GM12878 (cell line): ENCODE results near the gene SPIB. TPM values are rescaled to one million over a fixed set of nuclear protein-coding genes. Genes with fewer than 3 reads are reported as not detected.

Experiments
- ATAC-seq: fragments of 200-7000 bp; cut with Tn5 transposase; 3 replicates; pipeline ENCODE4 v1.9.1; 2020; ENCODE audit warnings: mild to moderate bottlenecking, moderate library complexity
- BruUV-seq: library from RNA; stranded (reverse); fragments of 400-500 nt; replicated peaks from 2 replicates; lab custom pipeline; 2021; lab: Mats Ljungman, UMichigan
- CTCF ChIA-PET: fragments of 300-600 bp; sonication (Branson Sonifier 250); formaldehyde crosslinking; extraction: SDS; loops from one replicate; lab custom pipeline; 2021; ENCODE audit warnings: inconsistent platforms; lab: Yijun Ruan, JAX
- POLR2A ChIA-PET: fragments of 350-600 bp; formaldehyde crosslinking; extraction: SDS; loops from one replicate; lab custom pipeline; 2021; ENCODE audit warnings: inconsistent platforms; lab: Charles Lee
- RAD21 ChIA-PET: fragments of 300-600 bp; sonication (Branson Sonifier 250); formaldehyde crosslinking; loops from one replicate; lab custom pipeline; 2023; ENCODE audit warnings: antibody characterized with exemption; ENCODE audit not compliant: unreplicated experiment; lab: Charles Lee
- SMC1A ChIA-PET: fragments of 300-600 bp; sonication (Branson Sonifier 250); formaldehyde crosslinking; loops from one replicate; lab custom pipeline; 2023; ENCODE audit not compliant: unreplicated experiment, uncharacterized antibody; lab: Charles Lee
- DNase-seq: peaks from one replicate; pipeline ENCODE4 v3.0.0-alpha.2; 2011; ENCODE audit warnings: low read depth, low spot score
- FAIRE-seq: peaks from 3 replicates; lab custom pipeline; 2011; peaks lifted over from hg19 to GRCh38; lab: Jason Lieb, UNC
- H2AFZ ChIP-seq: 2 replicates; pipeline ENCODE4 v1.6.0; 2011; ENCODE audit warnings: low read depth, low read length, control low read depth; ENCODE audit not compliant: control insufficient read depth
- H3K27ac ChIP-seq: 2 replicates; pipeline ENCODE4 v1.5.1; 2011; ENCODE audit warnings: control low read depth; ENCODE audit not compliant: control insufficient read depth, insufficient read depth
- H3K27me3 ChIP-seq, 2 experiments: replicated peaks in 1 of 2; 2 replicates each; pipeline versions ENCODE4 v1.6.0 to v1.6.1; 2011; ENCODE audit warnings: low read length in 1 of 2; ENCODE audit not compliant: control insufficient read depth in 2 of 2, insufficient read depth in 2 of 2
- H3K36me3 ChIP-seq, 2 experiments: 2 replicates each; pipeline ENCODE4 v1.5.1; 2011; ENCODE audit warnings: low read length in 1 of 2; ENCODE audit not compliant: control insufficient read depth in 2 of 2, insufficient read depth in 2 of 2
- H3K4me1 ChIP-seq: 2 replicates; pipeline ENCODE4 v1.6.1; 2011; ENCODE audit warnings: mild to moderate bottlenecking, low read length, moderate library complexity, mixed read lengths; ENCODE audit not compliant: control insufficient read depth, insufficient read depth
- H3K4me2 ChIP-seq: 2 replicates; pipeline ENCODE4 v1.6.0; 2011; ENCODE audit warnings: control low read depth; ENCODE audit not compliant: control insufficient read depth, insufficient read depth
- H3K4me3 ChIP-seq: fragments of 200-600 bp; sonication (generic); 2 replicates; pipeline ENCODE4 v1.5.1; 2016
- H3K79me2 ChIP-seq: 2 replicates; pipeline ENCODE4 v1.6.0; 2011; ENCODE audit warnings: low read length; ENCODE audit not compliant: control insufficient read depth, insufficient read depth
- H3K9ac ChIP-seq: 2 replicates; pipeline ENCODE4 v1.8.0; 2011; ENCODE audit warnings: low read length, control low read depth, mixed read lengths; ENCODE audit not compliant: control insufficient read depth, insufficient read depth
- H3K9me3 ChIP-seq: replicated peaks from 3 replicates; pipeline ENCODE4 v1.5.1; 2011; ENCODE audit warnings: mild to moderate bottlenecking, low read length; ENCODE audit not compliant: control insufficient read depth, insufficient read depth
- H4K20me1 ChIP-seq: 2 replicates; pipeline ENCODE4 v1.6.0; 2011; ENCODE audit not compliant: control insufficient read depth, insufficient read depth
- CHD1 ChIP-seq: IDR thresholded peaks from 2 replicates; pipeline ENCODE4 v1.6.1; 2012; ENCODE audit warnings: low read depth, low read length, improper control_type of control experiment
- MTA3 ChIP-seq: IDR thresholded peaks from 2 replicates; pipeline ENCODE4 v1.6.1; 2012; ENCODE audit warnings: low read length, inconsistent platforms, borderline replicate concordance
- RELA ChIP-seq: fragments of 450-650 bp; IDR thresholded peaks from 2 replicates; pipeline ENCODE4 v1.8.0; 2014; ENCODE audit warnings: borderline replicate concordance; ENCODE audit not compliant: partially characterized antibody
- YY1 ChIP-seq: IDR thresholded peaks from 2 replicates; pipeline ENCODE4 v1.6.1; 2011; ENCODE audit warnings: low read depth, mild to moderate bottlenecking, low read length
- WGBS: methylation state at CpG from one replicate; pipeline ENCODE4 v1.1.6; 2016; ENCODE audit warnings: low lambda C conversion rate; ENCODE audit not compliant: insufficient replicate concordance, insufficient coverage; ENCODE audit errors: missing lambda C conversion rate; 5-methylcytosine and 5-hydroxymethylcytosine counted together
- in situ Hi-C: fragments of 300-500 bp; cut with MboI; formaldehyde crosslinking; loops from 9 replicates; pipeline ENCODE4 v1.14.3; 2018; ENCODE audit warnings: mixed read lengths
- intact Hi-C: fragments of 100-400 bp; cut with micrococcal nuclease; formaldehyde crosslinking; loops from one replicate; pipeline ENCODE4 v1.14.2; 2022; ENCODE audit not compliant: unreplicated experiment
- polyA plus RNA-seq, 11 experiments: library from polyadenylated mRNA; depleted of rRNA in 4 of 11; unstranded in 6 of 11; stranded (reverse) in 5 of 11; fragments of >200 nt; fragmentation: Nextera tagmentation in 4 of 11; fragmentation: Illumina TruSeq in 1 of 11; extraction: Ambion mirVana in 4 of 11; extraction: Trizol in 1 of 11; gene quantifications; 1 replicate in 1 of 11; 2 replicates in 10 of 11; pipeline versions ENCODE4 v1.2.1 to v1.2.3, GENCODE V29; 2011 to 2016; ENCODE audit warnings: inconsistent platforms in 2 of 11, missing spikeins in 2 of 11, low read depth in 1 of 11
- total RNA-seq, 4 experiments: library from RNA; depleted of rRNA in 3 of 4; stranded (reverse); fragments of >200 nt in 3 of 4; fragmentation: Illumina TruSeq in 1 of 4; extraction: Trizol in 1 of 4; gene quantifications; 2 replicates each; pipeline versions ENCODE4 v1.2.1 to v1.2.3, GENCODE V29; 2013 to 2021
- TF ChIP-seq, protein P1 (sequence below): IDR thresholded peaks from 2 replicates; pipeline ENCODE4 v1.6.1; 2011; ENCODE audit warnings: low read depth, low read length, improper control_type of control experiment, borderline replicate concordance
- TF ChIP-seq, protein P2 (sequence below): fragments of 450-650 bp; IDR thresholded peaks from 2 replicates; pipeline ENCODE4 v1.6.1; 2017; ENCODE audit warnings: borderline replicate concordance

The SPIB gene
- total and polyA plus RNA-seq, 10 of the 15 experiments (the other 5 are each of a cell fraction or from before 2014, with no cell fraction given) = 3.5 to 123 (median 56.0) TPM

DNA sequence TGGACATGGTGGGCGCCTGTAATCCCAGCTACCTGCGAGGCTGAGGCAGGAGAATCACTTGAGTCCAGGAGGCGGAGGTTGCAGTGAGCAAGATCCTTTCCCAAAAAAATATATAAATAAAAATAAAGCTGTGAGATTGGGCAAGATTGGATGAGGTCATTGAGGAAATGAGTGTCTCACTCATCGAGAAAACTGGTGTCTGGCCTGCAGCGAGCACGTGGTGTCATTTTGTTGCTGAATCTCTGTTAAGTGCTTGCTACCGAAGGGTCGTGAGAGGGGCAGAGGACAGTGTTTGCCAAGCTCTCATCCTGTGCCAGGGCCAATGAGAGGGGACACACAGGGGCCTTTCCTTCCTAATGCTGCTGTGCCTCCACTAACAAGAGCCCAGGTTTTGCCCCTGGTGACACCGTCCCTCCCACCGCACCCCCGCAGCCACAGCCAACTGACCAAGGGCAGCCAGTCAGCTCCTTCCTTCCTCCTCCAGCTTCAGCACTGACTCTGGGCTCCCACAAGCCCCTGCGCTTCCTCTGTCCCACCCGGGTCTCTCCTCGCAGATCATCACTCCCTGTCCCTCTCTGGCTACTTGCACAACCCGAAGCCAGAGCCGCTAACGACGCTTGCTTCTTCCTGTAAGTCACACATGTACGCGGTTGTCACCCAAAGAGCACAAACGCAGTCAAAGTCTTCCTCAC is 31.4 kb upstream of the SPIB start:
- no peak overlapping the region for H3K4me3 ChIP-seq
- intact Hi-C loops (no loop called here), in situ Hi-C loops (no loop called here)
- peaks cover 24% of the 10 kb centered on the region for H3K79me2 ChIP-seq
- RAD21 ChIA-PET = interaction anchor here (1.1 to 1.6 kb wide), 2 partner anchors 73 kb away, joined by 3 to 6 read pairs; no protein-coding TSS in a partner anchor
- no peak overlapping the region for H2AFZ ChIP-seq
- H3K4me1 ChIP-seq = peaks cover 3% of the 10 kb centered on the region; the same call in 1 of the 2 replicates
- no peak overlapping the region for H3K9ac ChIP-seq
- DNase-seq (no peak), FAIRE-seq (no peak), ATAC-seq (no peak)
- POLR2A ChIA-PET = interaction anchor here (0.9 kb wide), 1 partner anchor 31 kb away, joined by 3 read pairs; the partner anchor contains the start of gene SPIB
- CTCF ChIA-PET = interaction anchor here (2.9 kb wide), 1 partner anchor 28 kb away, joined by 17 read pairs; no protein-coding TSS in a partner anchor
- SMC1A ChIA-PET = interaction anchor here (1.0 kb wide), 1 partner anchor 13 kb away, joined by 3 read pairs; no protein-coding TSS in a partner anchor
- H3K4me2 ChIP-seq = no peak overlapping the region
- no peaks in the 10 kb centered on the region for H3K9me3 ChIP-seq
- H4K20me1 ChIP-seq = no peaks in the 10 kb centered on the region
- no peak overlapping the region for H3K27ac ChIP-seq
- H3K36me3 ChIP-seq = peaks cover 8 to 11% of the 10 kb centered on the region in 2 experiments; a peak in 3 of 4 replicates
- TF ChIP-seq RELA (no peak), CHD1 (no peak), YY1 (no peak), MTA3 (no peak)
- TF ChIP-seq, protein P1, sequence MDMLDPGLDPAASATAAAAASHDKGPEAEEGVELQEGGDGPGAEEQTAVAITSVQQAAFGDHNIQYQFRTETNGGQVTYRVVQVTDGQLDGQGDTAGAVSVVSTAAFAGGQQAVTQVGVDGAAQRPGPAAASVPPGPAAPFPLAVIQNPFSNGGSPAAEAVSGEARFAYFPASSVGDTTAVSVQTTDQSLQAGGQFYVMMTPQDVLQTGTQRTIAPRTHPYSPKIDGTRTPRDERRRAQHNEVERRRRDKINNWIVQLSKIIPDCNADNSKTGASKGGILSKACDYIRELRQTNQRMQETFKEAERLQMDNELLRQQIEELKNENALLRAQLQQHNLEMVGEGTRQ = no peak
- TF ChIP-seq, protein P2, sequence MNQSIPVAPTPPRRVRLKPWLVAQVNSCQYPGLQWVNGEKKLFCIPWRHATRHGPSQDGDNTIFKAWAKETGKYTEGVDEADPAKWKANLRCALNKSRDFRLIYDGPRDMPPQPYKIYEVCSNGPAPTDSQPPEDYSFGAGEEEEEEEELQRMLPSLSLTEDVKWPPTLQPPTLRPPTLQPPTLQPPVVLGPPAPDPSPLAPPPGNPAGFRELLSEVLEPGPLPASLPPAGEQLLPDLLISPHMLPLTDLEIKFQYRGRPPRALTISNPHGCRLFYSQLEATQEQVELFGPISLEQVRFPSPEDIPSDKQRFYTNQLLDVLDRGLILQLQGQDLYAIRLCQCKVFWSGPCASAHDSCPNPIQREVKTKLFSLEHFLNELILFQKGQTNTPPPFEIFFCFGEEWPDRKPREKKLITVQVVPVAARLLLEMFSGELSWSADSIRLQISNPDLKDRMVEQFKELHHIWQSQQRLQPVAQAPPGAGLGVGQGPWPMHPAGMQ = no peak
- no TSS peak for BruUV-seq
- no peaks in the 10 kb centered on the region for H3K27me3 ChIP-seq
- WGBS = 94% methylated on average over 21 of the region's 21 CpGs
